ENCODE measurements around the gene FNBP1. TPM values are rescaled to one million over a fixed set of nuclear protein-coding genes. Genes with fewer than 3 reads are reported as not detected.
A peak's percentile ranks its signal among the peaks of the same experiment; 100 is the strongest.
"Not testable (repeated sequence)": the region's sequence is repeated elsewhere in the genome, so short reads cannot be mapped to it uniquely, and the experiment has no call there.

The FNBP1 gene
- total RNA-seq, 6 donors from 2014 or later = 34.8 to 85.4 (median 51.6) TPM

GRCh38 chr9:129954868-129955550 is 88.0 kb downstream of the FNBP1 start:
- Histone ChIP-seq H3K4me1 (peaks cover 10 to 16% (median 11%) of the 10 kb centered on the region in 4 donors), H3K27ac (peak overlapping the region; percentile 45 to 78 (median 60)), H3K4me3 (no peak overlapping the region), H3K36me3 (peaks cover 0 to 36% (median 8%) of the 10 kb centered on the region in 4 donors), H3K27me3 (no peaks in the 10 kb centered on the region), H3K9me3 (no peaks in the 10 kb centered on the region)
- TF ChIP-seq POLR2AphosphoS5 (IDR thresholded peaks at IDR 0.05) = no peak
- no peak for TF ChIP-seq EP300 (IDR thresholded peaks at IDR 0.05)
- no peak for TF ChIP-seq POLR2A (IDR thresholded peaks at IDR 0.05)
- no peak for TF ChIP-seq CTCF (IDR thresholded peaks at IDR 0.05)
- ATAC-seq (ENCODE audit: low FRiP score in 2 of 2) (peak in 1 of 2 donors; percentile 66), DNase-seq (peak in 1 of 2 donors; percentile 35)
- WGBS, 2 donors = 48 to 63% methylated on average over 6 of the region's 6 CpGs

GRCh38 chr9:129953736-129954135 is 89.3 kb downstream of the FNBP1 start:
- H3K27ac ChIP-seq = no peak overlapping the region
- ATAC-seq (ENCODE audit: low FRiP score in 2 of 2) (no peak), DNase-seq (no peak)
- H3K4me3 ChIP-seq = no peak overlapping the region
- no peaks in the 10 kb centered on the region for H3K9me3 ChIP-seq
- peaks cover 10 to 16% (median 11%) of the 10 kb centered on the region in 4 donors for H3K4me1 ChIP-seq
- H3K27me3 ChIP-seq = no peaks in the 10 kb centered on the region
- no peak for TF ChIP-seq CTCF (IDR thresholded peaks at IDR 0.05)
- TF ChIP-seq POLR2AphosphoS5 (IDR thresholded peaks at IDR 0.05) = no peak
- TF ChIP-seq POLR2A (IDR thresholded peaks at IDR 0.05) = no peak
- no peak for TF ChIP-seq EP300 (IDR thresholded peaks at IDR 0.05)
- 75 to 88% methylated on average over 1 of the region's 1 CpG for WGBS, 2 donors
- H3K36me3 ChIP-seq = peaks cover 0 to 42% (median 8%) of the 10 kb centered on the region in 4 donors

GRCh38 chr9:129952337-129952736 is 90.7 kb downstream of the FNBP1 start:
- no peak overlapping the region for H3K4me3 ChIP-seq
- peaks cover 10 to 16% (median 11%) of the 10 kb centered on the region in 4 donors for H3K4me1 ChIP-seq
- no peak overlapping the region for H3K27ac ChIP-seq
- H3K9me3 ChIP-seq = no peaks in the 10 kb centered on the region
- peaks cover 0 to 32% (median 5%) of the 10 kb centered on the region in 4 donors for H3K36me3 ChIP-seq
- DNase-seq = no peak
- no peak for TF ChIP-seq EP300 (IDR thresholded peaks at IDR 0.05)
- TF ChIP-seq CTCF (IDR thresholded peaks at IDR 0.05) = no peak
- WGBS, 2 donors = 94 to 98% methylated on average over 3 of the region's 3 CpGs
- ATAC-seq (ENCODE audit: low FRiP score in 2 of 2) = no peak
- no peaks in the 10 kb centered on the region for H3K27me3 ChIP-seq

- Histone ChIP-seq H3K4me1 (peaks cover 15 to 20% (median 16%) of the 10 kb centered on the region in 4 donors), H3K9me3 (no peaks in the 10 kb centered on the region), H3K27ac (peak overlapping the region in 1 of 4 donors; percentile 24), H3K36me3 (peaks cover 0 to 20% (median 2%) of the 10 kb centered on the region in 4 donors), H3K27me3 (no peaks in the 10 kb centered on the region), H3K4me3 (no peak overlapping the region)
- ATAC-seq (ENCODE audit: low FRiP score in 2 of 2) = no peak
- 68 to 74% methylated on average over 5 of the region's 5 CpGs for WGBS, 2 donors
- TF ChIP-seq CTCF (IDR thresholded peaks at IDR 0.05) (no peak), EP300 (IDR thresholded peaks at IDR 0.05) (no peak), POLR2AphosphoS5 (IDR thresholded peaks at IDR 0.05) (no peak), POLR2A (IDR thresholded peaks at IDR 0.05) (no peak)
- no peak for DNase-seq
Observed at GRCh38 chr9:129949821-129950220, 93.2 kb downstream of the FNBP1 start.

GRCh38 chr9:129948626-129949025 is 94.4 kb downstream of the FNBP1 start:
- 77 to 78% methylated on average over 7 of the region's 7 CpGs for WGBS, 2 donors
- not testable (repeated sequence) for H3K27me3 ChIP-seq; H3K27ac ChIP-seq; H3K9me3 ChIP-seq; DNase-seq; H3K4me3 ChIP-seq; ATAC-seq (ENCODE audit: low FRiP score in 2 of 2)
- Histone ChIP-seq H3K36me3 (peaks cover 0 to 20% (median 2%) of the 10 kb centered on the region in 4 donors), H3K4me1 (peaks cover 10 to 19% (median 15%) of the 10 kb centered on the region in 4 donors)
